Hematopoietic multipotent progenitor cell treated with erythropoietin and hydrocortisone succinate and interleukin-3 and kit ligand, for 8 days (in vitro differentiated cells): ENCODE measurements around the gene ADAP1.
A peak's percentile ranks its signal among the peaks of the same experiment; 100 is the strongest.

Source experiments
- DNase-seq: peaks from one replicate; pipeline ENCODE4 v3.0.0-alpha.2; 2015

ADAP1 gene

GRCh38 chr7:919924-920341 is 34.5 kb downstream of the ADAP1 start:
- DNase-seq: no peak

- DNase-seq: no peak
These were observed 35.4 kb downstream of the ADAP1 start for GRCh38 chr7:919114-919442.

DNA sequence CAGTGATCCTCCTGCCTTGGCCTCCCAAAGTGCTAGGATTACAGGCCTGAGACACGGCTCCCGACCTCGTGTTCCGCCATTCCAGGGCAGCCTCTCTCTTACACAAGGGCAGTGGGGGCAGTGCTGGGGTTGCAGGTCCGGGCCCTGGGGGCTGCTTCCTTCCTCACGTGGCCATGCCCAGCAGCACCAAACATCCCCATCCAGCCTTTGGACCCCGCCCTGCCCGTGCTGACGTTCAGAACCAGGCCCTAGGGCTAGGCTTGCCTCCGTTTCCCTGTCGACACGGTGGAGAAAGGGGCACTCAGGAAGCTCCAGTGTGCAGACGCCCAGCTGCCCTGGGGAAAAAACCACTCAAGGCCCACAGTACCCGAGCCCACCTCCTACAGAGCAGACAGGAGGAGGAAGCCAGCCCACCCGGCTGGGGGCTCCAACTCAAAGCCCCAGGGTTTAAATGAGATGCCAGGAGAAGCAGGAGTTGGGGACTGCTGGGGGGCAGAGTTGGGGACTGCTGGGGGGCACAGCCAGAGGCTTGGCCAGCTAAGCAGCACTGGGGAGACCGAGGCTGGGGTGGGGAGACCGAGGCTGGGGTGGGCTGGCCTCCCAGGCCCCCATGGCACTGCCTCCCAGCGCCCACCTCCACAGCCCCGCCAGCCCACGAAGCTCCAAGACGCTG is 35.9 kb downstream of the ADAP1 start:
- no peak for DNase-seq

GRCh38 chr7:918118-918425 is 36.4 kb downstream of the ADAP1 start:
- no peak for DNase-seq

GRCh38 chr7:917255-918117 is 37.0 kb downstream of the ADAP1 start:
- no peak for DNase-seq

GRCh38 chr7:916291-916941 is 38.1 kb downstream of the ADAP1 start:
- DNase-seq: no peak

GRCh38 chr7:915291-916218 is 38.9 kb downstream of the ADAP1 start:
- DNase-seq: no peak

DNA sequence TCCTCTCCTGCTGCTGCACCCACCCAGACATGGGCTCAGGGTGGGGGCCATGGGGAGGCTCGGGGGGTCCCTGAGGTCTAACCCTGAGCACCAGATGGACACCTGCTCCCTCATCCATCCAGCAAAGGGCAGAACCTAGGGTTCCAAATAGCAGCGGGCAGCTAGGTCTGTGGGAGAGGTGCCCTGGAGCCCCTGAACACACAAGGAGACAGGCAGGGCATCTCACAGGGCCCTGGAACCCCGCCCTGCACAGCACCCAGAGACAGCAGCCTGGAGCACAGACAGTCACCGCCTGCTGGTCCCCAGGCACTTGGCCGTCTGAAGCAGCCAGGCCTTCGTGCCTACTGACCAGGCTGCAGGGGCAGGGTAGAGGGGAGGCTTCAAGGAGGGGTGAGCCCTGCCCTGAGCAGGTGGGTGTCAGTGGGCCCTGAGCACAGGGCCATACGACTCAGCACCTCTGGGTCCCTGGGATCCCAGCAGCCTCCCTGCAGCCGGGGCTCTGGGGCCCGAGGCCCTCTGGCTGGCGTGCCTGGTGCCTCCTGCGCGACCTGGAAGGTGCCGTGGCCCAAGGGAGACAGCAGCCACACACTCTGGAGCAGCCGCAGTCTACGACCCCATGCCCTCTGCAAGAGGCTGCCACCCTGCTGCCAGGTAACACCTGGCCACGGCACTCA is 39.8 kb downstream of the ADAP1 start:
- DNase-seq: no peak

GRCh38 chr7:913736-914520 is 40.6 kb downstream of the ADAP1 start:
- DNase-seq: no peak

GRCh38 chr7:911791-912480 is 42.5 kb downstream of the ADAP1 start:
- DNase-seq: no peak

DNA sequence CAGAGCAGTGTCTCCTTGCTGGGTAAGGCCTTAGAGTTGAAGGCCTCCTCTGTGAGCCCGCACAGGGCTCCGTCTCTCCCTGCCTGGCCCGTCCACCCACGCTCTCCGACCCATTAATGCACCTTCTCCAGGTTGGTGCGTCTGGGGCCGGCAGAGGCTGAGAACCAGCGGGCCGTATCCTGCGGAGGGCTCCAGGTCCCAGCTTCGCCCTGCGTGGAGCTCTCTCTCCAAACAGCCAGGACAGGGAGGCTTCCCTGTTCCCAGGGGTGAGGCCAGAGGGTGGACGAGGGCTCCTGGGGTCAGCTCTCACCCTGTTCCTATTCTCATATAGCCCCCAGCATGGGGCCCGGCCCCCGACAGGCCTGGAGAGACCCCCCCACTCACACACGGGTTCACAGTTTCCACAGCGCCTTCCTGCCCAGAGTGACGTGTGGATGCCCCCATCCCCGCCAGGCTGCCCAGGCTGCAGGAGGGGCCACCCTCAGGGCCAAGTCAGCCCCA is 43.5 kb downstream of the ADAP1 start:
- DNase-seq: no peak

- DNase-seq: no peak
These were observed 44.0 kb downstream of the ADAP1 start for GRCh38 chr7:910441-910861.

- peak; percentile 62 for DNase-seq
These were observed 44.8 kb downstream of the ADAP1 start for GRCh38 chr7:909358-910329.

GRCh38 chr7:908591-909357 is 45.7 kb downstream of the ADAP1 start:
- peak; percentile 48 for DNase-seq

GRCh38 chr7:908159-908581 is 46.3 kb downstream of the ADAP1 start:
- no peak for DNase-seq

GRCh38 chr7:907158-907980 is 47.1 kb downstream of the ADAP1 start:
- DNase-seq: no peak

DNA sequence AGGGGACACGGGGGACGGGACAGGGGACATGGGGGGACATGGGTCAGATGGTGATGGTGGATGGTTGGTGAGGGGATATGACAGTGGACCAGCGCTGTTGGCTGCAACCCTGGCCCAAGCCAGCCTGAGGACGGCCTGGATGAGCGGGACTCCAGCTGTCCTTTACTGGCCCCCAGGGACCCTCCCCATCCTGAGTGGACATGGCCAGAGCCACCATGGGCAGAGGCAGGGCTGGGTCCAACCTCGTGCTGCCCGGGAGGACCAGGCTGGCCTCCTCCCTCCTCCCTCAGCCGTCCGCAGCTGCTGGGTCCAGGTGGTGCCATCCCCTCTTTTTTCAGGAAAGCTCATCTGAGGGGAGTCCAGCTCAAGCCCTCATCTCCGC is 47.7 kb downstream of the ADAP1 start:
- DNase-seq: no peak

DNA sequence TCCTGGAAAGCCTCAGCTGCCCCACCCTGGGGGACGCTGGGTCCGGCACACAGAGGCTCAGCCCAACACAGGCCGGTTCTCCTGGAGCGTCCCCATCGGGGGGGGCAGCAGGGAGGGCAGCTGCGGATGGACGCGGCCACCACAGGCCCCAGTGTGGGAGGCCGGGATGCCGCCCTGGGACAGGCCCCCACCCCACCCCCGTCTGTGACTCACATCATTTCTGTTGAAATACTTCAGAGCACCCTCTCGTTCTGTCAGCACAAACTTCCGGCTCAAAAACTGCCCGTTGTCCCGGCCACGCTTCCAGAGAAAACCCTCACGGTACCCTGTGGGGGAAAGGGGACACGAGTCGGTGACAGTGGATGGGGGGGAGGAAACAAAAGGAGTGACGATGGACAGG is 49.6 kb downstream of the ADAP1 start:
- no peak for DNase-seq
